Measurements from ENCODE around the gene PLIN1.

Gene PLIN1

DNA sequence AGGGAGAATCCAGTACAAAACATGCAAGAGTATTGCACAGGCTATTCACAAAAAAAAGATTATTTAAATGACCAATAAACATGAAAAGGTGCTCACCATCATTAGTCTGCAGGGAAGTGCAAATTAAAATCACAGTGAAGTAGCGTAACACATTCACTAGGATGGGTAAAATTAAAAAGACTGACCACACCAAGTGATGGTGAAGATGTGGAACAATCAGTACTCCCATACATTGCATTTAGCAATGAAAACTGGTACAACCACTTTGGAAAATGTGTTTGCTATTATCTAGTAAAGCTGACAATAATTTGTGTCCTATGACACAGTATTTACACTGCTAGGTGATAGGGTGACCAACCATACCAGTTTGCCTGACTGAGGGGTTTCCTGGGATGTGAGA, 45.5 kb upstream of the PLIN1 start:
- TF ChIP-seq ZNF184 (tag by site-specific recombination; IDR thresholded peaks at IDR 0.05): peak; percentile 99
- TF ChIP-seq EGR2 (tag by site-specific recombination; IDR thresholded peaks at IDR 0.05; ENCODE audit: low read depth): no peak
- Histone ChIP-seq H3K27ac (ENCODE audit: extremely low read depth, low read depth, low read length) (no peak overlapping the region), H3K9me3 (ENCODE audit: control insufficient read depth, insufficient read depth, low read depth, low read length) (no peaks in the 10 kb centered on the region), H3K4me1 (ENCODE audit: control insufficient read depth, insufficient read depth, low read length) (no peaks in the 10 kb centered on the region), H3K36me3 (ENCODE audit: control insufficient read depth in 2 of 2, insufficient read depth in 1 of 2, low read length in 2 of 2) (no peaks in the 10 kb centered on the region), H3K4me3 (ENCODE audit: low read depth, low read length) (no peak overlapping the region)
- ChIA-PET CTCF (interaction anchor here (0.6 to 1.0 kb wide), 3 partner anchors 22 to 344 kb away, joined by 3 to 4 read pairs (median 3); no protein-coding TSS in a partner anchor), POLR2A (no interaction called here)

DNA sequence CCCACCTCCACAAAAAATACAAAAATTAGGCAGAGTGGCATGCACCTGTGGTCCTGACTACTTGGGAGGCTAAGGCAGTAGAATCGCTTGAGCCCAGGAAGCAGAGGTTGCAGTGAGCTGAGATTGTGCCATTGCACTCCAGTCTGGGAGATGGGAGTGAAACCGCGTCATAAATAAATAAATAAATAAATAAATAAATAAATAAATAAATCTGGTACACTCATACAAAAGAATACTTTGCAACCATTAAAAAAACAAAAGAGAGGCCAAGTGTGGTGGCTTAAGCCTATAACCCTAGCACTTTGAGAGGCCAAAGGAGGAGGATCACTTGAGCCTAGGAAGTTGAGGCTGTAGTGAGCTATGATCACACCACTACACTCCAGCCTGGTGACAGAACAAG, 43.9 kb upstream of the PLIN1 start:
- Histone ChIP-seq H3K9me3 (ENCODE audit: control insufficient read depth, insufficient read depth, low read depth, low read length) (no peaks in the 10 kb centered on the region), H3K4me3 (ENCODE audit: low read depth, low read length) (no peak overlapping the region), H3K27ac (ENCODE audit: extremely low read depth, low read depth, low read length) (no peak overlapping the region), H3K36me3 (ENCODE audit: control insufficient read depth in 2 of 2, insufficient read depth in 1 of 2, low read length in 2 of 2) (no peaks in the 10 kb centered on the region), H3K4me1 (ENCODE audit: control insufficient read depth, insufficient read depth, low read length) (no peaks in the 10 kb centered on the region)
- CTCF ChIA-PET: interaction anchor here (0.6 to 1.0 kb wide), 3 partner anchors 17 to 450 kb away, joined by 3 to 5 read pairs (median 3); no protein-coding TSS in a partner anchor
- POLR2A ChIA-PET: no interaction called here
- TF ChIP-seq ZNF426 (tag by site-specific recombination; IDR thresholded peaks at IDR 0.05) (peak; percentile 72), ZNF221 (tag by site-specific recombination; IDR thresholded peaks at IDR 0.05; ENCODE audit: borderline replicate concordance) (no peak), ZNF558 (tag by site-specific recombination; IDR thresholded peaks at IDR 0.05) (0 out of 2 replicates have a peak, but pooled peaks have one; percentile 56), ZNF514 (tag by site-specific recombination; IDR thresholded peaks at IDR 0.05) (0 out of 2 replicates have a peak, but pooled peaks have one; percentile 22), GLIS1 (tag by site-specific recombination; IDR thresholded peaks at IDR 0.05) (no peak), ZNF155 (tag by site-specific recombination; IDR thresholded peaks at IDR 0.05) (no peak), ZBTB21 (tag by site-specific recombination; IDR thresholded peaks at IDR 0.05) (0 out of 2 replicates have a peak, but pooled peaks have one; percentile 19), ZBTB8A (tag by site-specific recombination; IDR thresholded peaks at IDR 0.05) (peak; percentile 41; the same call in 1 of the 2 replicates), ZNF404 (tag by site-specific recombination; IDR thresholded peaks at IDR 0.05) (0 out of 2 replicates have a peak, but pooled peaks have one; percentile 43), ZNF184 (tag by site-specific recombination; IDR thresholded peaks at IDR 0.05) (no peak), ZNF292 (tag by site-specific recombination; IDR thresholded peaks at IDR 0.05; ENCODE audit: borderline replicate concordance, low read depth) (0 out of 2 replicates have a peak, but pooled peaks have one; percentile 51), GFI1B (tag by site-specific recombination; IDR thresholded peaks at IDR 0.05) (no peak), HOXA7 (CRISPR knock-in tag; IDR thresholded peaks at IDR 0.05; ENCODE audit: borderline replicate concordance) (no peak), ZFP37 (tag by site-specific recombination; IDR thresholded peaks at IDR 0.05) (no peak), ZNF510 (tag by site-specific recombination; IDR thresholded peaks at IDR 0.05; ENCODE audit: insufficient replicate concordance) (peak; percentile 56), ZNF544 (tag by site-specific recombination; IDR thresholded peaks at IDR 0.05) (no peak), MYNN (tag by site-specific recombination; IDR thresholded peaks at IDR 0.05; ENCODE audit: borderline replicate concordance) (no peak), ZNF157 (tag by site-specific recombination; IDR thresholded peaks at IDR 0.05) (no peak), ZNF530 (tag by site-specific recombination; IDR thresholded peaks at IDR 0.05; ENCODE audit: low read depth) (0 out of 2 replicates have a peak, but pooled peaks have one; percentile 40)
- TF ChIP-seq, protein P1, sequence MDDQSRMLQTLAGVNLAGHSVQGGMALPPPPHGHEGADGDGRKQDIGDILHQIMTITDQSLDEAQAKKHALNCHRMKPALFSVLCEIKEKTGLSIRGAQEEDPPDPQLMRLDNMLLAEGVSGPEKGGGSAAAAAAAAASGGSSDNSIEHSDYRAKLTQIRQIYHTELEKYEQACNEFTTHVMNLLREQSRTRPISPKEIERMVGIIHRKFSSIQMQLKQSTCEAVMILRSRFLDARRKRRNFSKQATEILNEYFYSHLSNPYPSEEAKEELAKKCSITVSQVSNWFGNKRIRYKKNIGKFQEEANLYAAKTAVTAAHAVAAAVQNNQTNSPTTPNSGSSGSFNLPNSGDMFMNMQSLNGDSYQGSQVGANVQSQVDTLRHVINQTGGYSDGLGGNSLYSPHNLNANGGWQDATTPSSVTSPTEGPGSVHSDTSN (CRISPR knock-in tag; IDR thresholded peaks at IDR 0.05): no peak
- TF ChIP-seq, protein P2, sequence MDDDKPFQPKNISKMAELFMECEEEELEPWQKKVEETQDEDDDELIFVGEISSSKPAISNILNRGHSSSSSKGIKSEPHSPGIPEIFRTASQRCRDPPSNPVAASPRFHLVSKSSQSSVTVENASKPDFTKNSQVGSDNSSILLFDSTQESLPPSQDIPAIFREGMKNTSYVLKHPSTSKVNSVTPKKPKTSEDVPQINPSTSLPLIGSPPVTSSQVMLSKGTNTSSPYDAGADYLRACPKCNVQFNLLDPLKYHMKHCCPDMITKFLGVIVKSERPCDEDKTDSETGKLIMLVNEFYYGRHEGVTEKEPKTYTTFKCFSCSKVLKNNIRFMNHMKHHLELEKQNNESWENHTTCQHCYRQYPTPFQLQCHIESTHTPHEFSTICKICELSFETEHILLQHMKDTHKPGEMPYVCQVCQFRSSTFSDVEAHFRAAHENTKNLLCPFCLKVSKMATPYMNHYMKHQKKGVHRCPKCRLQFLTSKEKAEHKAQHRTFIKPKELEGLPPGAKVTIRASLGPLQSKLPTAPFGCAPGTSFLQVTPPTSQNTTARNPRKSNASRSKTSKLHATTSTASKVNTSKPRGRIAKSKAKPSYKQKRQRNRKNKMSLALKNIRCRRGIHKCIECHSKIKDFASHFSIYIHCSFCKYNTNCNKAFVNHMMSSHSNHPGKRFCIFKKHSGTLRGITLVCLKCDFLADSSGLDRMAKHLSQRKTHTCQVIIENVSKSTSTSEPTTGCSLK (tag by site-specific recombination; IDR thresholded peaks at IDR 0.05): no peak
- TF ChIP-seq, protein P3, sequence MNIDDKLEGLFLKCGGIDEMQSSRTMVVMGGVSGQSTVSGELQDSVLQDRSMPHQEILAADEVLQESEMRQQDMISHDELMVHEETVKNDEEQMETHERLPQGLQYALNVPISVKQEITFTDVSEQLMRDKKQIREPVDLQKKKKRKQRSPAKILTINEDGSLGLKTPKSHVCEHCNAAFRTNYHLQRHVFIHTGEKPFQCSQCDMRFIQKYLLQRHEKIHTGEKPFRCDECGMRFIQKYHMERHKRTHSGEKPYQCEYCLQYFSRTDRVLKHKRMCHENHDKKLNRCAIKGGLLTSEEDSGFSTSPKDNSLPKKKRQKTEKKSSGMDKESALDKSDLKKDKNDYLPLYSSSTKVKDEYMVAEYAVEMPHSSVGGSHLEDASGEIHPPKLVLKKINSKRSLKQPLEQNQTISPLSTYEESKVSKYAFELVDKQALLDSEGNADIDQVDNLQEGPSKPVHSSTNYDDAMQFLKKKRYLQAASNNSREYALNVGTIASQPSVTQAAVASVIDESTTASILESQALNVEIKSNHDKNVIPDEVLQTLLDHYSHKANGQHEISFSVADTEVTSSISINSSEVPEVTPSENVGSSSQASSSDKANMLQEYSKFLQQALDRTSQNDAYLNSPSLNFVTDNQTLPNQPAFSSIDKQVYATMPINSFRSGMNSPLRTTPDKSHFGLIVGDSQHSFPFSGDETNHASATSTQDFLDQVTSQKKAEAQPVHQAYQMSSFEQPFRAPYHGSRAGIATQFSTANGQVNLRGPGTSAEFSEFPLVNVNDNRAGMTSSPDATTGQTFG (tag by site-specific recombination; IDR thresholded peaks at IDR 0.05; ENCODE audit: borderline replicate concordance): no peak
- TF ChIP-seq, protein P4, sequence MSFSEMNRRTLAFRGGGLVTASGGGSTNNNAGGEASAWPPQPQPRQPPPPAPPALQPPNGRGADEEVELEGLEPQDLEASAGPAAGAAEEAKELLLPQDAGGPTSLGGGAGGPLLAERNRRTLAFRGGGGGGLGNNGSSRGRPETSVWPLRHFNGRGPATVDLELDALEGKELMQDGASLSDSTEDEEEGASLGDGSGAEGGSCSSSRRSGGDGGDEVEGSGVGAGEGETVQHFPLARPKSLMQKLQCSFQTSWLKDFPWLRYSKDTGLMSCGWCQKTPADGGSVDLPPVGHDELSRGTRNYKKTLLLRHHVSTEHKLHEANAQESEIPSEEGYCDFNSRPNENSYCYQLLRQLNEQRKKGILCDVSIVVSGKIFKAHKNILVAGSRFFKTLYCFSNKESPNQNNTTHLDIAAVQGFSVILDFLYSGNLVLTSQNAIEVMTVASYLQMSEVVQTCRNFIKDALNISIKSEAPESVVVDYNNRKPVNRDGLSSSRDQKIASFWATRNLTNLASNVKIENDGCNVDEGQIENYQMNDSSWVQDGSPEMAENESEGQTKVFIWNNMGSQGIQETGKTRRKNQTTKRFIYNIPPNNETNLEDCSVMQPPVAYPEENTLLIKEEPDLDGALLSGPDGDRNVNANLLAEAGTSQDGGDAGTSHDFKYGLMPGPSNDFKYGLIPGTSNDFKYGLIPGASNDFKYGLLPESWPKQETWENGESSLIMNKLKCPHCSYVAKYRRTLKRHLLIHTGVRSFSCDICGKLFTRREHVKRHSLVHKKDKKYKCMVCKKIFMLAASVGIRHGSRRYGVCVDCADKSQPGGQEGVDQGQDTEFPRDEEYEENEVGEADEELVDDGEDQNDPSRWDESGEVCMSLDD (tag by site-specific recombination; IDR thresholded peaks at IDR 0.05): no peak
- TF ChIP-seq, protein P5, sequence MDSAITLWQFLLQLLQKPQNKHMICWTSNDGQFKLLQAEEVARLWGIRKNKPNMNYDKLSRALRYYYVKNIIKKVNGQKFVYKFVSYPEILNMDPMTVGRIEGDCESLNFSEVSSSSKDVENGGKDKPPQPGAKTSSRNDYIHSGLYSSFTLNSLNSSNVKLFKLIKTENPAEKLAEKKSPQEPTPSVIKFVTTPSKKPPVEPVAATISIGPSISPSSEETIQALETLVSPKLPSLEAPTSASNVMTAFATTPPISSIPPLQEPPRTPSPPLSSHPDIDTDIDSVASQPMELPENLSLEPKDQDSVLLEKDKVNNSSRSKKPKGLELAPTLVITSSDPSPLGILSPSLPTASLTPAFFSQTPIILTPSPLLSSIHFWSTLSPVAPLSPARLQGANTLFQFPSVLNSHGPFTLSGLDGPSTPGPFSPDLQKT (IDR thresholded peaks at IDR 0.05; ENCODE audit: borderline replicate concordance, low read depth, low read length): no peak
